MCF 10A (cell line): Measurements from ENCODE around the gene EXOC5. TPM values are rescaled to one million over a fixed set of nuclear protein-coding genes. Genes with fewer than 3 reads are reported as not detected.

Source experiments
- BruUV-seq: library from RNA; stranded (reverse); fragments of 400-500 nt; replicated peaks from 2 replicates; lab custom pipeline; 2021; lab: Mats Ljungman, UMichigan
- CTCF ChIA-PET: fragments of 300-600 bp; sonication (Branson Sonifier 250); formaldehyde crosslinking; extraction: SDS; loops from one replicate; lab custom pipeline; 2021; ENCODE audit warnings: antibody characterized with exemption, inconsistent platforms; lab: Yijun Ruan, JAX
- POLR2A ChIA-PET: fragments of 300-600, 350-650 bp; sonication (Branson Sonifier 250); formaldehyde crosslinking; extraction: SDS; loops from one replicate; lab custom pipeline; 2020; ENCODE audit warnings: antibody characterized with exemption, inconsistent platforms; lab: Yijun Ruan, JAX
- DNase-seq: peaks from one replicate; pipeline ENCODE4 v3.0.0-alpha.2; 2018; ENCODE audit not compliant: unreplicated experiment
- H3K27ac Mint-ChIP-seq: one replicate; pipeline ENCODE4 v1.8.0; 2022; ENCODE audit warnings: mild to moderate bottlenecking, low read depth, mixed read lengths; ENCODE audit not compliant: unreplicated experiment
- H3K27me3 Mint-ChIP-seq: one replicate; pipeline ENCODE4 v1.8.0; 2022; ENCODE audit warnings: mixed read lengths; ENCODE audit not compliant: insufficient read depth, unreplicated experiment
- H3K36me3 Mint-ChIP-seq: one replicate; pipeline ENCODE4 v1.8.0; 2022; ENCODE audit warnings: mild to moderate bottlenecking, moderate library complexity, mixed read lengths; ENCODE audit not compliant: insufficient read depth, unreplicated experiment
- H3K4me1 Mint-ChIP-seq: one replicate; pipeline ENCODE4 v1.8.0; 2022; ENCODE audit warnings: mixed read lengths; ENCODE audit not compliant: insufficient read depth, unreplicated experiment
- H3K4me3 Mint-ChIP-seq: one replicate; pipeline ENCODE4 v1.8.0; 2022; ENCODE audit warnings: mild to moderate bottlenecking, moderate library complexity, mixed read lengths; ENCODE audit not compliant: unreplicated experiment
- H3K9me3 Mint-ChIP-seq: one replicate; pipeline ENCODE4 v1.8.0; 2022; ENCODE audit warnings: mixed read lengths; ENCODE audit not compliant: unreplicated experiment
- intact Hi-C: fragments of 100-400 bp; cut with micrococcal nuclease; formaldehyde crosslinking; loops from 2 replicates; pipeline ENCODE4 v1.14.1; 2022
- total RNA-seq: library from RNA; stranded (reverse); gene quantifications from 2 replicates; pipeline ENCODE4 v1.2.3, GENCODE V29; 2022
- TF ChIP-seq, protein P1 (sequence below): fragments of 200-600 bp; IDR thresholded peaks from one replicate; pipeline ENCODE4 v1.8.0; 2022; ENCODE audit warnings: antibody characterized with exemption, mild to moderate bottlenecking; ENCODE audit not compliant: unreplicated experiment

Gene EXOC5
- total RNA-seq, 1 experiment from 2014 or later, result 61.5 TPM

DNA sequence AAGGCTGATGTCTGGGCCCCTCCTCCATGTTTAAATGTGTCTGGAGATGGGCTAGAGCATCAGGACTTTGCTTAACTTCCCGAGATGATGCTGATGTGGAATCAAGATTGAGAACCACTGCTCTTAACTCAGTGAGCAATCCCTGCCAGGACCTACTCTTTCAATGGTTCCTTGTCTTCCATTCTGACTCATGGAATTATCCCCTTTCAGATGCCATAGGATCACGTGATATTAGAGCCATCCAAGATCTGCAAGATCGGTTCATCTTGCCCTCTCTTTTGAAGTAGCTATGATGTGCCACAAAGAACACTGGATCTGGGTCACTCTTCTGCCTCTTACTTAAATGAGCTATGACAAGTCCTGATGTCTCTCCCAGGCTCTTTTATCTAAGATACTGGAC lies 96.8 kb downstream of the EXOC5 start:
- Mint-ChIP-seq H3K4me1 (no peaks in the 10 kb centered on the region), H3K4me3 (no peak overlapping the region), H3K9me3 (no peaks in the 10 kb centered on the region), H3K36me3 (no peaks in the 10 kb centered on the region), H3K27me3 (peaks cover 3% of the 10 kb centered on the region), H3K27ac (no peak overlapping the region)
- no peak for DNase-seq
- ChIA-PET POLR2A (interaction anchor here (0.6 to 1.5 kb wide), 3 partner anchors 9 to 367 kb away, joined by 3 to 5 read pairs (median 3); no protein-coding TSS in a partner anchor), CTCF (interaction anchor here (1.4 kb wide), 1 partner anchor 10 kb away, joined by 5 read pairs; no protein-coding TSS in a partner anchor)
- no TSS peak for BruUV-seq
- TF ChIP-seq, protein P1, sequence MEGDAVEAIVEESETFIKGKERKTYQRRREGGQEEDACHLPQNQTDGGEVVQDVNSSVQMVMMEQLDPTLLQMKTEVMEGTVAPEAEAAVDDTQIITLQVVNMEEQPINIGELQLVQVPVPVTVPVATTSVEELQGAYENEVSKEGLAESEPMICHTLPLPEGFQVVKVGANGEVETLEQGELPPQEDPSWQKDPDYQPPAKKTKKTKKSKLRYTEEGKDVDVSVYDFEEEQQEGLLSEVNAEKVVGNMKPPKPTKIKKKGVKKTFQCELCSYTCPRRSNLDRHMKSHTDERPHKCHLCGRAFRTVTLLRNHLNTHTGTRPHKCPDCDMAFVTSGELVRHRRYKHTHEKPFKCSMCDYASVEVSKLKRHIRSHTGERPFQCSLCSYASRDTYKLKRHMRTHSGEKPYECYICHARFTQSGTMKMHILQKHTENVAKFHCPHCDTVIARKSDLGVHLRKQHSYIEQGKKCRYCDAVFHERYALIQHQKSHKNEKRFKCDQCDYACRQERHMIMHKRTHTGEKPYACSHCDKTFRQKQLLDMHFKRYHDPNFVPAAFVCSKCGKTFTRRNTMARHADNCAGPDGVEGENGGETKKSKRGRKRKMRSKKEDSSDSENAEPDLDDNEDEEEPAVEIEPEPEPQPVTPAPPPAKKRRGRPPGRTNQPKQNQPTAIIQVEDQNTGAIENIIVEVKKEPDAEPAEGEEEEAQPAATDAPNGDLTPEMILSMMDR, result no peak
- intact Hi-C loops, result no loop called here

DNA sequence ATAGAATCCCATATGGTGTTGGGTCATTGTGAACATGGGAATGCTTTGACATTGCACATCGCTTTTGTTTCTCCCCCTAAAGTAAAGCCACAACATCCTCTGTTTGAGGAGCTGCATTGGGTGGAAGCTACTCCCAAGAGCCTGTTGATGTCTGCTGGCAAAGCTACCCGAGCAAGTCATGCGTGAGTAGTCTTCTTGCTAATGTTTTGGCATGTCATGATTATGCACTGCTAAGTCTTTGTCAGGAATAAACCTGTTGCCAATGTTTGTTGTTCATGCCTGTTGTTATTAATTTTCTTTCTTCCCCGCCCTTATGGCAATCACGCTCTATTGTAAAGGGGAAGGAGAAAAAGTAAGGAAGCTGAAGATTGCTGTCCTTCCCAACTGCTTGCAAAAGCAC lies 97.3 kb downstream of the EXOC5 start:
- Mint-ChIP-seq H3K27me3 (no peaks in the 10 kb centered on the region), H3K4me3 (no peak overlapping the region), H3K9me3 (no peaks in the 10 kb centered on the region), H3K27ac (no peak overlapping the region), H3K4me1 (no peaks in the 10 kb centered on the region), H3K36me3 (no peaks in the 10 kb centered on the region)
- POLR2A ChIA-PET, result interaction anchor here (0.6 to 1.5 kb wide), 3 partner anchors 10 to 366 kb away, joined by 3 to 5 read pairs (median 3); no protein-coding TSS in a partner anchor
- no TSS peak for BruUV-seq
- CTCF ChIA-PET, result interaction anchor here (1.4 kb wide), 1 partner anchor 11 kb away, joined by 5 read pairs; no protein-coding TSS in a partner anchor
- intact Hi-C loops, result no loop called here
- TF ChIP-seq, protein P1, result no peak
- no peak for DNase-seq

DNA sequence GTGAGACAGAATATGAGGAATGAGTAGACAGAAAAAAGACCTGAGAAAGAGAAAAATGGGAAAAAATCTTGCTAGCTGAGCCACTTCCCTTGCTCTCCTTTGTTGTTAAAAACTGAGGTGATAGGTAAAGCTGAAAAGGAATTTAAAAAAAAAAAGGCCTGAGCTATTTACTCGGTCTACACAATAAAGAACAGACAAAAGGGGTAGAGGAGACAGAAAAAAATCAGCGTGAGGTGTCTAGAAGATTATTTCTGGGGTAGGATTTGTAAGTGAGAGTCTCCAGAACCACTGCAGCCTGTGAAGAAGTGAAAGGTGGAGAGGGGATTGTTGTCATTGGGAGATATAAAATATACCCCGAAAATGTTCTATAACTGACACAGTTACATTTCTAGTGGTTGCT lies 98.8 kb downstream of the EXOC5 start:
- DNase-seq, result no peak
- TF ChIP-seq, protein P1, result no peak

DNA sequence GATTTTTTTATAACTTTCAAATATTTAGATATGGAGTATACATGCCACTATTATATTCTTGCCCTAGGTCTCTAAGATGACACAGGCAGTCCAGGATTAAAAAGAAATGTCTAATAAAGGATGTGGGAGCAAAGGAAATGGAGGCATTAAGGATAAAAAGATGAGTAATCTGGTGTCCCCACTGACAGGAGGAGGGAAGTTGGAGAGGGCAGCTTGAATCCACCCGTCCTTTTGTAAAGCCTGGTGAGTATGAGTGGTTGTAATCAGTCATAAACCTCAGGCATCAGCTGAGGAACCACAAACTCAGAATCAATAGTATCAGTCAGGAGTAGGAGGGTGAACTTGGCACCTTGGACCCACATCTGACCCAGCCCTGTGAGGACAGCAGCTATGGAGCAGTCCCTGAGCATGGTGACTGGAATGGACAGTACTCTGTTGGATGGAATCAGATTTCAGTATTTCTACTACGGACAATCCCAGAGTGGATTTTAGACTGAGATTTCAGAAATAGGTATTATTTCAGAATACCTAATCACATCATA lies 100.5 kb downstream of the EXOC5 start:
- ChIA-PET POLR2A (interaction anchor here (0.7 kb wide), 1 partner anchor 619 kb away, joined by 3 read pairs; no protein-coding TSS in a partner anchor), CTCF (interaction anchor here (1.4 kb wide), 1 partner anchor 509 kb away, joined by 3 read pairs; no protein-coding TSS in a partner anchor)
- no peak overlapping the region for H3K4me3 Mint-ChIP-seq
- H3K9me3 Mint-ChIP-seq, result no peaks in the 10 kb centered on the region
- no peaks in the 10 kb centered on the region for H3K27me3 Mint-ChIP-seq
- H3K36me3 Mint-ChIP-seq, result no peaks in the 10 kb centered on the region
- intact Hi-C loops, result no loop called here
- BruUV-seq, result no TSS peak
- TF ChIP-seq, protein P1, result no peak
- H3K4me1 Mint-ChIP-seq, result no peaks in the 10 kb centered on the region
- no peak overlapping the region for H3K27ac Mint-ChIP-seq
- DNase-seq, result no peak

More for the DNA sequence above, 98.8 kb downstream of the EXOC5 start:
- Mint-ChIP-seq H3K27ac (no peak overlapping the region), H3K4me3 (no peak overlapping the region), H3K36me3 (no peaks in the 10 kb centered on the region), H3K27me3 (no peaks in the 10 kb centered on the region), H3K9me3 (no peaks in the 10 kb centered on the region), H3K4me1 (no peaks in the 10 kb centered on the region)
- CTCF ChIA-PET, result interaction anchor here (0.5 kb wide), 1 partner anchor 10 kb away, joined by 3 read pairs; no protein-coding TSS in a partner anchor
- POLR2A ChIA-PET, result interaction anchor here (1.1 kb wide), 1 partner anchor 10 kb away, joined by 3 read pairs; no protein-coding TSS in a partner anchor
- intact Hi-C loops, result no loop called here
- no TSS peak for BruUV-seq
